GM19240 (cell line): ENCODE results near the gene TSPAN14.

Experiments
- DNase-seq: peaks from one replicate; pipeline ENCODE4 v3.0.0; 2011; ENCODE audit warnings: low spot score; ENCODE audit not compliant: insufficient read length

Gene TSPAN14

GRCh38 chr10:80580638-80581468, 126.7 kb downstream of the TSPAN14 start:
- no peak for DNase-seq

- DNase-seq: no peak
Measured at GRCh38 chr10:80581469-80581835, 127.3 kb downstream of the TSPAN14 start.

DNA sequence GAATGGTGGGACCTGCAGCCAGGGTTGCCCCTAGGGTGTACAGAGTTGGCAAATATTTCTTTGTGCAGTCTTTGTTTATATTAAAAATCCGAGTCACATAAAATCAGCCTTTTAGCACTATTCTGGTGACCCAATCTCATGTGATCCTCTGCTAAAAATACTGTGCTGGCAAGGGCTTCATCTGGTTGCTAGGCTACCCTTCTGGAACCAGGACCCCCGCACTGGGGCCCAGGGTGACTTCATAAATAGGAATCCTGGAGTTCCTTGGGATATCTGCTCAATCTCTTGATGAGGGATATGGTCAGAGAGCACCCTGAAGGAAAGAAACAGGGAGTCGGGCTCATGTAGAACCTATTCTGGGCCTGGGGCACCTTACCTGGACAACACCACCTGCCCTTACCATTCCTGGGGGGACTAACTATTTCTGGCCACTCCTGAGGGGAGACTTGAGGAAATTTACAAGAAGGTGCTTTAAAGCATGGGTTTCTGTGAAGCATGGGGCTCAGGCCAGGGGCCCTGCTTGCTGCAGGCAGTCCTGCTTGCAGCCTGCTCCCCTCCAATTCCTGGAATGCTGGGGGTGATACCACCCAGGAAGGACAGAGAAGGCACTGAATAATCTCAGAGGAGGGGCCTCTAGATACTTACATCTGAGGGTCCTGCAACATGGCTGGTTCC, 128.3 kb downstream of the TSPAN14 start:
- DNase-seq: no peak
